Dermis microvascular lymphatic vessel endothelial cell (primary cell): ENCODE measurements around the gene GPR108. TPM values are rescaled to one million over a fixed set of nuclear protein-coding genes. Genes with fewer than 3 reads are reported as not detected.
"Not testable (repeated sequence)": the region's sequence is repeated elsewhere in the genome, so short reads cannot be mapped to it uniquely, and the experiment has no call there.

ENCODE experiments used
- DNase-seq, 2 donors: peaks; one replicate each; pipeline versions ENCODE4 v3.0.0 to v3.0.0-alpha.2; 2010; ENCODE audit warnings: low read depth in 2 of 2
- total RNA-seq: library from RNA; depleted of rRNA; stranded (reverse); fragments of >200 nt; gene quantifications from 2 replicates; pipeline ENCODE4 v1.2.1, GENCODE V29; 2014

The GPR108 gene
- total RNA-seq, result 32.1 and 48.3 TPM in 2 replicates

DNA sequence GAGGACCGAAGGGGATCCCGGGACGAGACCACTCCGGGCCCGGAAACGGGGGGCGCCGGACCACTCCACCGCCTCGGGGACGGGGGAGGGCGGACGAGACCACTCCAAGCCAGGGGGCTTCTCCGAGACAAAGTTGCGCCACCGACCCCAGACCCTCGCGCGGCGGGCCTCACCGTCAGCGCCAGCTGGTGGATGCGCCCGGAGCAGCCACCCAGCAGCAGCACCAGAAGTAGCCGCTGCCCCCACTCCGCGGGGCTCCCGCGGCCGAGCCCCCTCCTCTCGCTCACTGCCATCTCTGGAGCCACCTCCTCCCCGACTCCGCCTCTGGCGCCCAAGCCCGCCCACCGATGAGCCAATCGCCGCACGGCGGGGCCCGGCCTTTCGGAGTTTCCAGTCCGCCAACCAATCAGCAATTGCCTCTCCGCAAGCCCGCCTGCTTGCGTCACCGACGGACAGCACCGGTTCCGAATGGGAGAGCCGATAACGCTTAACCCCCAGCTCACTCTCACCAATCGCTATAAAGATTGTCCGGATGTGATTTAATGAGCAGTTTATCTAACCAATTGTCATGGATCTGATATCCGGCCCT is at the start of gene GPR108:
Gene GPR108, minus strand, starts transcription at position 297 of the 589 bp plus-strand sequence. Its CDS starts 4 bp downstream, at position 293.
- peak in 1 of 2 donors; percentile 100 for DNase-seq

GRCh38 chr19:6779206-6779605 is 41.8 kb upstream of the GPR108 start:
- no peak for DNase-seq

DNA sequence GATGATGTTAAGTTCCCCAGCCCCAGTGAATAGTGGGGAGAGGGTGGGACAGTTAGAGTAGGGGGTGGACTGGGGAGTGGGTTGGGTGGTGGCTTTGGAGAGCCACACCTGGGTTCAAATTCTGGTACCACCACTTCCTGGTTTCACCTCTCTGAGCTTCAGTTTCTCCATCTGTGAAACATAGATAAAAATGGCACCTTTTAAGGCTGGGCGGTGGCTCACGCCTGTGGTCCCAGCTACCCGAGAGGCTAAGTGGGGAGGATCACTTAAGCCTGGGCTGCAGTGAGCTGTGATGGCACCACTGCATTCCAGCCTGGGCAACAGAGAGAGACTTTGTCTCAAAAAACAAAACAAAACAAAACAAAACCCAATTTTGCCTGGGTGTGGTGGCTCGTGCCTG is 41.0 kb upstream of the GPR108 start:
- DNase-seq, result no peak

- no peak for DNase-seq
These were observed 40.1 kb upstream of the GPR108 start for GRCh38 chr19:6777434-6777833.

DNA sequence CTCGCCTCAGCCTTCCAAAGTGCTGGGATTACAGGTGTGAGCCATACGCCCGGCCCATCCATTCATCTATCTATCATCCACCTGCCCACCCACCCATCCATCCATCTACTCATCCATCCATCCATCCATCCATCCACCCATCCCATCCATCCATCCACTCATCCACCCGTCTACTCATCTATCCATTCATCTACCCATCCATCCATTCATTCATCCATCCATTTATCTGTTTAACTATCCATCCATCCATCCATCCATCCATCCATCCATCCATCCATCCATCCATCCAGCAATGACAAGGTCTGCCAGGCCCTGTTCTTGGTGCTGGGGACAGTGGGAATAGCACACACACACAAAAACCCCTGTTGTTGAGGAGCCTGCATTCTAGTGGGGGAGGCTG is 39.6 kb upstream of the GPR108 start:
- no peak for DNase-seq

DNA sequence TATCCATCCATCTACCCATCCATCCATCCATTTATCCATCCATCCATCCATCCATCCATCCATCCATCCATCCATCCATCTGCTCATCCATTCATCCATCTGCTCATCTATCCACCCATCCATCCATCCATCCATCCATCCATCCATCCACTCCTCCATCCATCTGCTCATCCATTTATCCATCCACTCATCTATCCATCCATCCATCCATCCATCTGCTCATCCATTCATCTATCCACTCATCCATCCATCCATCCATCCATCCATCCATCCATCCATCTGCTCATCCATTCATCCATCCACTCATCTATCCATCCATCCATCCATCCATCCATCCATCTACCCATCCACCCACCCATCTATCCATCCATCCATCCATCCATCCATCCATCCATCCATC is 38.7 kb upstream of the GPR108 start:
- not testable (repeated sequence) for DNase-seq

DNA sequence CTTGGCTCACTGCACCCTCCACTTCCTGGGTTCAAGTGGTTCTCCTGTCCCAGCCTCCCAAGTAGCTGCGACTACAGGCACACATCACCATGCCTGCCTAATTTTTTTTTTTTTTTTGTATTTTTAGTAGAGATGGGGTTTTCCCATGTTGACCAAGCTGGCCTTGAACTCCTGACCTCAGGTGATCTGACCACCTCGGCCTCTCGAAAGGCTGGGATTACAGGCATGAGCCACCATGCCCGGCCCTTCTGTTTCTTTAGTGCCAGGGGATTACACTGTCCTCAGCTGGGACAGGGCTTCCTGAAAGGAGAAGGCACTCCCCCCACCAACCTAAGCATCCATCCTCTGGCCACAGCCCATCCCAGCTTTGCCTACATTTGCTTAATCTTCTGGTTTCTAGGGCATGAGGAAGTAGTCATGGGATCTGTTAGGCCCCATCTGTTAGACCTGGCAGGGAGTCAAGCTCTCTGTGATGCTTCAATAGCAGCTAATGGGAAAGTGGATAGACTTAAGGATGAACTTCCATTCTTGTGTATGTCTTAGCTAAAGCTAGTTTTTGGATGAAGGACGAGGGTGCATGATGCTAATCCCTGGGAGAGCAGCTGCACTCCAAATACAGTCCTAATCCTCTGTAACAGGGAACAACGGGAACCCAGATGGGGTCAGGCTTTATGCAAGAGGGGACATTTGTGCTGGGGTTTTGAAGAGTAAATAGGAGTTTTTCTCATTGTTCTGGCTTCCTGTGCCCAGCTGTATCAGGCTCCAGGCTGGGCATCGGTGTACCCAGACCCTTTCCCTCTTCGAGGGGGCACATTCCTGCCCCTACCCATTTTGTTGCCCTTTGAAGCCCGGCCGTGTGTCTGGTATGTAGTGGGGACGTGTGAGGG is 37.7 kb upstream of the GPR108 start:
- DNase-seq, result no peak

- DNase-seq, result no peak
These were observed 36.0 kb upstream of the GPR108 start for GRCh38 chr19:6773323-6773931.

DNA sequence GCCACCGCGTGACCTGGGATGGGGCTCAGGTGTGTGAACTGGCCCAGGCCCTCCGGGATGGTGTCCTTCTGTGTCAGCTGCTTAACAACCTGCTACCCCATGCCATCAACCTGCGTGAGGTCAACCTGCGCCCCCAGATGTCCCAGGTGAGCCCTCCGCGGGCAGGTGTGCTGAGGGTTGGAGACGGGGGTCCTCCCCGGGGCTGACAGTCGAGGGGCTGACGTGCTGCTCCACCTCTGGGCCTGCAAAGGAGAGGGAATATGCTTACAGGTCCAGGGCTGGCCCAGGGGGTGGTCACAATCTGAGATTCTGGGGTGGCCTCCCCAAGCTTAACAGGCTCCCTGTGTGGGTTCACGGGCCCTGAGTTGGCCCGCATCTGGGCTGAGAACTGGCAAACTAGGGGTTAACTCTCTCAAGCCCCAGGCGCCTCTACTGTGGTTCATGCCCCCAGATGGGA is 35.5 kb upstream of the GPR108 start:
- no peak for DNase-seq

DNA sequence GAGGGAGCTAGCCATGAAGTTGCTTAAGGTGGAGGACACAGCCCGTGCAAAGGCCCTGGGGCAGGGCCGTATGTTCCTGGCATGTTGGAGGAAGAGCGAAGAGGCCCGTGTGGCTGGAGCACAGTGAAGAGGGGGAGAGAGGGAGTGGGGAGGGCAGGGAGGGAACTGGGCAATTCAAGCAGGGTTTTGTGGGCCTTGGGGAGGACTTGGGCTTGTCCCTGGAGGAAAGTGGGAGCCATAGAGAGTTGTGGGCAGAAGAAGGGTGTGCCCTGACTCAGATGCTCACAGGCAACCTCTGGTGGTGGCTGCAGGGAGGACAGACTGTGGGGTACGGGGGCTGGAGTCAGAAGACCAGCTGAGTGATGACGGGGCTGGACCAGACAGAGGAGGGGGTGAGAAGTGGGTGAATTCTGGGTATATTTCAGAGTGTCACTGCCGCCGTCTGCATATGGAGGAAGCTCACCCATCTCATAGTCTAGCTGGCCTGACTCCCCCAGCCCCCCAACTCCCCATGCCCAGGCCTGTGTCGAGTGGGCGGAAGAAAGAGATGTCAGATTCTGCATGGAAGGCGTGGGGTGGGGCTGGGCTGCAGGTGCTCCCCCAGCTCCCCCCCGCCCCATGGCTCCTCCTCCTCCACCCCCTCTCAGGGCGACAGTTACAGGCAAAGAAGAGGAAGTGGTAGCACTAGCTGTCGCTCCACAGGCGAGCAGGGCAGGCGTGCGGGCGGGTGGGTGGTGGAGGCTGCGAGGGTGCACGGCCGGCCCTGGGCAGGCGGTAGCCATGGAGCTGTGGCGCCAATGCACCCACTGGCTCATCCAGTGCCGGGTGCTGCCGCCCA is 34.9 kb upstream of the GPR108 start, which contains the start of gene VAV1:
Gene VAV1, plus strand, starts transcription at position 681 of the 838 bp plus-strand sequence. Its CDS starts 100 bp downstream, at position 781.
- no peak for DNase-seq

- DNase-seq, result not testable (repeated sequence)
These were observed 34.3 kb upstream of the GPR108 start for GRCh38 chr19:6771648-6772027.

DNA sequence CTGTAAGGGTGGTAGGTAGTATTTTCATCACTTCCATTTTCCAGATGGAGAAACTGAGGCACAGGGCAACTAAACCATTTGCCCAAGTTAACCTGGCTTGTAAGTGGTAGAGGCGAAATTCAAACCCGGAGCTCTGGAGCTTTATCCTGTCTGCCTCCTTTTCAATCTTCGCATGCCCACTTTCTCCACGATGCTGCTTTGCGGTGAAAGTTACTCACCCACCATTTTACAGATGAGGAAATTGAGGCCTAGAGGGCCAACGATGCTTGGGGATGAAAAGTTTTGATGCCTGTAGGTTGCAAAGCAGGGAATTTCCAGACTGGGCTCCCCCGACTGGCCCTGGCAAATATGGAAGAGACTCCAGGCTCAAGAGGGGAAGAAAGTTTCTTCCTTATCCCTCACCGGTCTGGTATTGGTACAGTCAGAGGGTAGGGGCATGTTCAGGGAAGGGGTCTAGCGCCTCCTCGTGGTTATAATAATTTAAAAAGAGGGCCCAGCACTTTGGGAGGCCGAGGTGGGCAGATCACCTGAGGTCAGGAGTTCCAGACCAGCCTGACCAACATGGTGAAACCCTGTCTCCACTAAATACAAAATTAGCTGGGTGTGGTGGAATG is 31.7 kb upstream of the GPR108 start:
- DNase-seq, result peak in 1 of 2 donors; percentile 29

DNA sequence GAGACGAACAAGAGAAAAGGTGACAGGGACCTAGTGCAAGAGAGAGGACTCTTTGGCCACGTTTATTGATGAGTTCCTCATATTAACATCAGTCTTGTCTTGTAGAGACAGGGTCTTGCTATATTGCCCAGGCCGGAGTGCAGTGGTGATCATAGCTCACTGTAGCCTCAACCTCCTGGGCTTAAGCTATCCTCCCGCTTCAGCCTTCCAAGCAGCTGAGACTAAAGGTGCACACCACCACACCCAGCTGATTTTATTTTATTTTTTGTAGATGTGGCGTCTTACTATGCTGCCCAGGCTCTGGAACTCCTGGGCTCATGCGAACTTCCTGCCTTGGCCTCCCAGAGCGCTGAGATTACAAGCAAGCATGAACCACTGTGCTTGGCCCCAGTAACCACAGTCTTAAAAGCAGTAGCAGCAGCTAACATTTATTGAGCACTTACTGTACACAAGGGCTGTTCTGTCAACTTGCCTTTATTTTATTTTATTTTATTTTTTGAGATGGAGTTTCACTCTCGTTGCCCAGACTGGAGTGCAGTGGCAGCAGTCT is 30.9 kb upstream of the GPR108 start:
- no peak for DNase-seq

- peak; percentile 73 to 78 for DNase-seq
These were observed 30.2 kb upstream of the GPR108 start, which contains the start of gene SH2D3A for GRCh38 chr19:6767357-6768235. Gene SH2D3A, minus strand, starts transcription at chr19:6767435. Its CDS starts 3,687 bp downstream, at chr19:6763748.

GRCh38 chr19:6767081-6767356 is 29.6 kb upstream of the GPR108 start:
- DNase-seq, result no peak

GRCh38 chr19:6766357-6767080 is 29.1 kb upstream of the GPR108 start:
- DNase-seq, result no peak

- no peak for DNase-seq
These were observed 28.5 kb upstream of the GPR108 start for GRCh38 chr19:6765738-6766356.

- DNase-seq, result not testable (repeated sequence)
These were observed 24.9 kb upstream of the GPR108 start for GRCh38 chr19:6762253-6762797.
